ENCODE results near the gene OSBP. TPM values are rescaled to one million over a fixed set of nuclear protein-coding genes. Genes with fewer than 3 reads are reported as not detected.

Gene OSBP
- total and polyA plus RNA-seq, 9 of the 15 experiments (the other 6 are each of a cell fraction or from before 2014, with no cell fraction given): 11.7 to 49.0 (median 28.7) TPM

DNA sequence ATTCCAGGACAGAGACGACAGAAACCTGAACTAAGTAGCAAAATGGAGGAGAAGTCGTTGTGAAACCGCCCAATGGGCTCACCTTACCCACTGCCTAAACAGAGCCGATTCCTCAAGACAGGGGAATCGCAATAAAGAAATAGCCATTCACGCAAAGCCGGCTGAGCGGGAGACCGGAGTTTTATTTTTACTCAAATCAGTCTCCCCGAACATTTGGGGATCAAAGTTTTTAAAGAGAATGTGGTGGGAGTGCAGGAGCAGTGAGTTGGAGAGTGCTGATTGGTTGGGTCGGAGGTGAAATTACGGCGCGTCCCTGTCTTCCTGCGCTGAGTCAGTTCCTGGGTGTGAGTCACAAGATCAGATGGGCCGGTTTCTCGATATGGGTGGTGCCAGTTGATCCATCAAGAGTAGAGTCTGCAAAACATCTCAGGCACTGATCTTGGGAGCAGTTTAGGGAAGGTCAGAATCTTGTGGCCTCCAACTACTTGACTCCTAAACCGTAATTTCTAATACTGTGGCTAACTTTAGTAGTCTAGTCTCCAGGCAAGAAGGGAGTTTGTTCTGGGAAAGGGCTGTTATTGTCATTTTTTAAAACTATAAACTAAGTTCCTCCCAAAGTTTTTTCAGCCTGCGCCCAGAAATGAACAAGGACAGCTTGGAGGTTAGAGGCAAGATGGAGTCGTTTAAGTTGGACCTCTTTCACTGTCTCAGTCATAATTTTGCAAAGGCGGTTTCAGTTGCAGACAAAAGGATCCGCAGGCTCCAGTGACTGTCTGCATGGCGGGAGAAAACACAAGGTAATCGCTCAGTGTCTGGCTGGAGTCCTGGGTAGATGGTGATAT, 70.2 kb downstream of the OSBP start (continued):
- peak; percentile 77 for TF ChIP-seq RBFOX2 (IDR thresholded peaks at IDR 0.05; ENCODE audit: low read depth, low read length)
- TF ChIP-seq MBD1 (CRISPR knock-in tag; IDR thresholded peaks at IDR 0.05): no peak
- TF ChIP-seq, protein P1, sequence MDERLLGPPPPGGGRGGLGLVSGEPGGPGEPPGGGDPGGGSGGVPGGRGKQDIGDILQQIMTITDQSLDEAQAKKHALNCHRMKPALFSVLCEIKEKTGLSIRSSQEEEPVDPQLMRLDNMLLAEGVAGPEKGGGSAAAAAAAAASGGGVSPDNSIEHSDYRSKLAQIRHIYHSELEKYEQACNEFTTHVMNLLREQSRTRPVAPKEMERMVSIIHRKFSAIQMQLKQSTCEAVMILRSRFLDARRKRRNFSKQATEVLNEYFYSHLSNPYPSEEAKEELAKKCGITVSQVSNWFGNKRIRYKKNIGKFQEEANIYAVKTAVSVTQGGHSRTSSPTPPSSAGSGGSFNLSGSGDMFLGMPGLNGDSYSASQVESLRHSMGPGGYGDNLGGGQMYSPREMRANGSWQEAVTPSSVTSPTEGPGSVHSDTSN (CRISPR knock-in tag; IDR thresholded peaks at IDR 0.05; ENCODE audit: low read depth): no peak
- TF ChIP-seq, protein P1 (tag; conservative IDR thresholded peaks at IDR 0.05; ENCODE audit: low read depth): peak; percentile 35
- peak; percentile 53 for TF ChIP-seq NFYB (IDR thresholded peaks at IDR 0.05; ENCODE audit: extremely low read depth, insufficient read length)
- peak; percentile 89 for TF ChIP-seq EP400 (IDR thresholded peaks at IDR 0.05)
- no peak for TF ChIP-seq IRF2 (CRISPR knock-in tag; IDR thresholded peaks at IDR 0.05)
- peak; percentile 71 for TF ChIP-seq ZBED1 (IDR thresholded peaks at IDR 0.05)
- TF ChIP-seq ZNF121 (CRISPR knock-in tag; conservative IDR thresholded peaks at IDR 0.05): no peak
- no peak for TF ChIP-seq E2F3 (CRISPR knock-in tag; IDR thresholded peaks at IDR 0.05)
- TF ChIP-seq KDM1A (IDR thresholded peaks at IDR 0.05): peak in 1 of 2 experiments; percentile 57; a peak in 2 of 4 replicates
- TF ChIP-seq, protein P2, sequence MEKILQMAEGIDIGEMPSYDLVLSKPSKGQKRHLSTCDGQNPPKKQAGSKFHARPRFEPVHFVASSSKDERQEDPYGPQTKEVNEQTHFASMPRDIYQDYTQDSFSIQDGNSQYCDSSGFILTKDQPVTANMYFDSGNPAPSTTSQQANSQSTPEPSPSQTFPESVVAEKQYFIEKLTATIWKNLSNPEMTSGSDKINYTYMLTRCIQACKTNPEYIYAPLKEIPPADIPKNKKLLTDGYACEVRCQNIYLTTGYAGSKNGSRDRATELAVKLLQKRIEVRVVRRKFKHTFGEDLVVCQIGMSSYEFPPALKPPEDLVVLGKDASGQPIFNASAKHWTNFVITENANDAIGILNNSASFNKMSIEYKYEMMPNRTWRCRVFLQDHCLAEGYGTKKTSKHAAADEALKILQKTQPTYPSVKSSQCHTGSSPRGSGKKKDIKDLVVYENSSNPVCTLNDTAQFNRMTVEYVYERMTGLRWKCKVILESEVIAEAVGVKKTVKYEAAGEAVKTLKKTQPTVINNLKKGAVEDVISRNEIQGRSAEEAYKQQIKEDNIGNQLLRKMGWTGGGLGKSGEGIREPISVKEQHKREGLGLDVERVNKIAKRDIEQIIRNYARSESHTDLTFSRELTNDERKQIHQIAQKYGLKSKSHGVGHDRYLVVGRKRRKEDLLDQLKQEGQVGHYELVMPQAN (IDR thresholded peaks at IDR 0.05; ENCODE audit: borderline replicate concordance): peak; percentile 28
- no peak for TF ChIP-seq ZNF699 (CRISPR knock-in tag; IDR thresholded peaks at IDR 0.05; ENCODE audit: insufficient replicate concordance)
- peak; percentile 1 for TF ChIP-seq ZFP36 (IDR thresholded peaks at IDR 0.05; ENCODE audit: low read depth, low read length, partially characterized antibody)
- TF ChIP-seq TOE1 (IDR thresholded peaks at IDR 0.05; ENCODE audit: borderline replicate concordance): peak; percentile 87; the same call in 1 of the 2 replicates
- TF ChIP-seq TOE1 (CRISPR knock-in tag; IDR thresholded peaks at IDR 0.05; ENCODE audit: borderline replicate concordance, low read depth): no peak
- TF ChIP-seq, protein P3, sequence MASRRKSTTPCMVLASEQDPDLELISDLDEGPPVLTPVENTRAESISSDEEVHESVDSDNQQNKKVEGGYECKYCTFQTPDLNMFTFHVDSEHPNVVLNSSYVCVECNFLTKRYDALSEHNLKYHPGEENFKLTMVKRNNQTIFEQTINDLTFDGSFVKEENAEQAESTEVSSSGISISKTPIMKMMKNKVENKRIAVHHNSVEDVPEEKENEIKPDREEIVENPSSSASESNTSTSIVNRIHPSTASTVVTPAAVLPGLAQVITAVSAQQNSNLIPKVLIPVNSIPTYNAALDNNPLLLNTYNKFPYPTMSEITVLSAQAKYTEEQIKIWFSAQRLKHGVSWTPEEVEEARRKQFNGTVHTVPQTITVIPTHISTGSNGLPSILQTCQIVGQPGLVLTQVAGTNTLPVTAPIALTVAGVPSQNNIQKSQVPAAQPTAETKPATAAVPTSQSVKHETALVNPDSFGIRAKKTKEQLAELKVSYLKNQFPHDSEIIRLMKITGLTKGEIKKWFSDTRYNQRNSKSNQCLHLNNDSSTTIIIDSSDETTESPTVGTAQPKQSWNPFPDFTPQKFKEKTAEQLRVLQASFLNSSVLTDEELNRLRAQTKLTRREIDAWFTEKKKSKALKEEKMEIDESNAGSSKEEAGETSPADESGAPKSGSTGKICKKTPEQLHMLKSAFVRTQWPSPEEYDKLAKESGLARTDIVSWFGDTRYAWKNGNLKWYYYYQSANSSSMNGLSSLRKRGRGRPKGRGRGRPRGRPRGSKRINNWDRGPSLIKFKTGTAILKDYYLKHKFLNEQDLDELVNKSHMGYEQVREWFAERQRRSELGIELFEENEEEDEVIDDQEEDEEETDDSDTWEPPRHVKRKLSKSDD (conservative IDR thresholded peaks at IDR 0.05; ENCODE audit: low read length): no peak
- peak in 1 of 2 experiments; percentile 32; a peak in 1 of 4 replicates for TF ChIP-seq TEAD1 (CRISPR knock-in tag; IDR thresholded peaks at IDR 0.05)
- TF ChIP-seq CXXC5 (CRISPR knock-in tag; IDR thresholded peaks at IDR 0.05): peak; percentile 79

Measured in K562 (cell line).